HG03108 (cell line): ENCODE data around the gene RGS6.

ENCODE experiments used
- ATAC-seq: cut with Tn5 transposase; IDR thresholded peaks from one replicate; pipeline ENCODE4 v1.9.1; 2021; ENCODE audit warnings: moderate library complexity; ENCODE audit not compliant: unreplicated experiment

Gene RGS6

DNA sequence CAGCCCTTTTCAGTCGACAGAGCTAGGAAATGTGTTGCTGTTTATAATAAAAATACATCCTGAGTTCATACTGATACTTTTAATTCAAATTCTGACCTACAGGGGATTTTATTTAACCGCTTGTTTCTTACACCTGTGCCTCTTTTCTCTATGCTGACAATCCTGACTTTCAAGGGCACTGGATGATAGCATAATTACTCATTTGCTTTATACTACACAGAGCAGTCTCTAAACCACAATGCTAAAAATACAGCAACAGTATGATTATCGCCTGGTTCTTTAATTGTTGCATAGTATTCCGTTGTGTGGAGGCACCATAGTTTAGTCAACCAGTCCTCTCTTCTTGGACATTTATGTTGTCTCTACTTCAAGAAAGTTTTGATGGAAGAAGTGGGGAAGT, 588.8 kb downstream of the RGS6 start:
- ATAC-seq: no peak

DNA sequence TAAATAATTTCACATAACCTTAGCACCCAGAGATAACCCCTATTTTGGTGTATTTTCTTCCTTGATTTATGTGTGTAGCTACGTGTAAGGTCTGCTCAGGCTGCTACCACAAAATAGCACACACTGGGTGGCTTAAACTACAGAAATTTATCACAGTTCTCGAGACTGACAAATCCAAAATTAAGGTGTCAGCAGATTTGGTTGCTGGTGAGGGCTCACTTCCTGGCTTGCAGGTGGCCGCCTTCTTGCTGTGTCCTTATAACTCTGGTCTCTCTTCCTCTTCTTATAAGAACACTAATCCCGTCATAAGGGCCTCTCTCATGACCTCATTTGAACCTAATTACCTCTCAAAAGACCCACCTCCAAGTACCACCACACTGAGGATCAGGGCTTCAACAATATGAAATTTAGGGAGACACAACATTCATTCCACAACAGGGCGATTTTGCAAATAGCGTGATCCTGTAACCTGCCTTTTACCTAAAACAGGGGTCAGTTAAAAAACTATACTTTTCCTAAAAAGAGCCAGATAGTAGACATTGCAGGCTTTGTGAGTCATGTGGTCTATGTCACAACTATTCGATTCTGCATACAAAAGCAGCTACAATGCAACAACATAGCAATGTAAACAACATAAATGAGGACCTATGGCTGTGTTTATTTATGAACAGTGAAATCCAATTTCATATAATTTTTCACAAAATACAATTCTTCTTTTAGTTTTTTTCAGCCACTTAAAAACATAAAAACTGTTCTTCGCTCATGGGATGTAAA, 589.9 kb downstream of the RGS6 start:
- ATAC-seq: no peak

DNA sequence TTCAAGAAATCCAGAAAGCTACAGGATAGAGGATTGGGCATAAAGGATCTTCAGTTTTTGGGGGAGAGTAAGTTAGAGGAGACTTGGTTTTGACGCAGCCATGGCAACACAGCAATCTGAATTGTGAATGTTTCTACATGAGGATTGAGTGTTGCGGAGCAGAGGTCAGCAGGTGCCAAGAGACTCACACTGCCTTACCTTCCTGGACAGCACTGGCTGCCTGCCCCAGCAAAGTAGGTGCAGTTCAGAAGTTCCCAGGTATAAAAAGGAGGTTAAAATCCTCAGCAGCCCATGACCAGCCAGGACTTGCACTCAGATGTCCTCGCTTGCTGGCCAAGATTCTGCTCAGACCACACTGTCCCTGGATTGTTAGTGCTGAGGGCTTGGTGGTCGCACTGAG, 590.6 kb downstream of the RGS6 start:
- no peak for ATAC-seq

DNA sequence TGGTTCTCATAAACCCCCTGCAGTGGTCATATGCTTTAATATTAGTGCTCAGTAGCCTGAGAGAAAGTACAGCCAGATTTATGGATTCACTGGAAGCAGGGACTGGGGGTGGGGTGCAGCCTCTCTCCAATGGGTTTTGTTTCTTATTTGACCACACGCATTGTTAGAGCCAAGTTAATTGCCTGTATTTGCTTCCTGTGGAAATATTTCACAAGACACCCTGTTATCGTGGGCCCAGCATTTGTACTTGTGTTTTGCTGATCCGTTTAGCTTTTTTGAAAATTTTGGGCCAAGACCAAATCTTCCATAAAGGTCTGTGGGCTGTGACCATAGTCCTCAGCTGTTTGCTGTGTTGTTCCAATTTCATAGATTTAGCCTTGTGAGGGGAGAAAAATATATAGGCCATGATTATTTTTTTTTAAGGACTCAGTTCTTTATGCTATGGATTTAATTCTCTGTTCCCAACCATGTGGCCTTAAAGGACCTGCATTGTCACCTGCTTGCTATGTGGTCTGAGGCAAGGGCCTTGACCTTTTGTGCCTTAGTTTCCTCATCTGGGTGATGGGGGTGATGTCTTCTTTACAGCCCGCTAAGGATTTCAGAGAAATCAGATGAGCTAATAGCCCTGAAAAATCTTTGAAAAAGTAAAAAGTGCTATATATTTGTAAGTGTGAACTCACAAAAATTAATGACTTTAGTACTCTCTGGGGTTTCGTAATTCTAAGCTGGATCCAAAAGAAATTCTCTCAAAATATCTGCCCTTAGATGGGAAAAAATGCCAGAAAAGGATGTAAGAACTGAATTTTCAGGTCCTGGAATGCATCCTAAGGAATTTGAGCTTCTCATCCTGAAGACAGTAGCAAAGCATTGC, 591.4 kb downstream of the RGS6 start:
- ATAC-seq: no peak

DNA sequence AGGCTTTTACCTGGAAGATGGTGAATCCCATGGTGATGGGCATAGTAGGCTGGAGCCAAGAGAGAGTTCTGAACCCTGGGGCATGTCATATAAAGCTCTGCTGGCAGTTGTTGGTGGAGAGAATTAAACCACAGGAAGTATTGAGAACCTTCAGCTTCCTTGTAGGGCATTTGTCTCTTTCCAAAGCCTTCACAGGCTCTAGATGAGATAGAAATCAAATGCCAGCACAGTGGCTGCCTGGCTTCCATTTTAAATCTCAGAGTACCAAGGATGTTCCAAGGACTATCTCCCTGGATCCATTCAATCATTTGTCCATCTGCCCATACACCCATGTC, 592.0 kb downstream of the RGS6 start:
- no peak for ATAC-seq

DNA sequence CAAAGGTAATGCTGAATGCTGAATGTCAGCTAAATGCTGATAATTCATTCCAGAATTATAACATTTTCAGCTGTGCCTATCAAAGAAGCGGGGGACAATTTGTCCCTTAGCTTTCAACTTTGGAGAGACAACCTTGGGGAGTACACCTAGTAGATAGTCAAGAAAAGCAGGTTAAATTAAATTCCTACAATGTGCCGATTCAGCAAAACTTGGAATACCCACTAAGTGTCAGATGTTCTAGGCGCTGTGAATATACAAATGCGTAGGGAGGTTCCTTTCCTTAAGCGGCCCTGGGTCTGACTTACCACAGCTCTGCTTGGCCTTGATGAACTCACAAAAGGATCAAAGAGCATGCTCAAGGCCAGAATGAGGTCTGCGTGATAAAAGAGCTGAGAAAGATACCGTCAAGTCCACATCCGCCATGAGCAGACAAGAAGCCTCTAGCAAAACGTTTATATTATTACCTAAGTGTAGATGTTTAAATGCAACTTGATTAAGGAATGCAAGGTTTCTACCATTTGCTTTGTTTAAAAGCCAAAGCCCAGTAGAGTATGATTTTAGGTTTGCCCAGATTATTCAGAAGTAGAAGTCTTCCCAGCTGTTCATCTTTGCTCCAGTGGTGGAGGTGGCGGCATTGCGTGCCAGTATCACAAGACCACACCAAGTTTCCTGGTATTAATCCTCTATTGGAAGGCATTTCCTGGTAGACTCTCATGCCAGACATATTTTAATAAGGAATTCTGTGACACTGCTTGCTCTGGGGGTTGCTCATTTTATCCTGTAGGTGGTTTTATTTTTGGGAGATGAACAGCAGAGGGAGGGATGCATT, 593.1 kb downstream of the RGS6 start:
- no peak for ATAC-seq

DNA sequence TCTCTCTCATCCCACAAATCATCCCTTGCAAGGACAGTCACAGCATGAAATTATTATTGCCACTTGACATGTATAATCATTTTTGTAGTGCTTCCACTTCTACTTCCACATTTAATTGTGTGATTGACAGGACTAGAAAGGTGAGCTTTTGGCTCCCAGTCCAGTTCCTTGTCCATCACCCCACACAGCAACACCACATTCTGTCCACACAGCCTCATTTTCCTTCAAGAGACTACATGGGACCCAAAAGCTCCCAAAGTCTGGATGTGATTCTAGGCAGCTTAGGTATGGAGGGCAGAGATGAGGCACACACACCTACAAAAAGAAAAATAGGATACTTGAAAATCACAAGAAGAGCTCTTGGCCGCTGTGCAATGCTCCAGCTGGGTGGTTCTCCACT, 595.4 kb downstream of the RGS6 start:
- ATAC-seq: no peak

DNA sequence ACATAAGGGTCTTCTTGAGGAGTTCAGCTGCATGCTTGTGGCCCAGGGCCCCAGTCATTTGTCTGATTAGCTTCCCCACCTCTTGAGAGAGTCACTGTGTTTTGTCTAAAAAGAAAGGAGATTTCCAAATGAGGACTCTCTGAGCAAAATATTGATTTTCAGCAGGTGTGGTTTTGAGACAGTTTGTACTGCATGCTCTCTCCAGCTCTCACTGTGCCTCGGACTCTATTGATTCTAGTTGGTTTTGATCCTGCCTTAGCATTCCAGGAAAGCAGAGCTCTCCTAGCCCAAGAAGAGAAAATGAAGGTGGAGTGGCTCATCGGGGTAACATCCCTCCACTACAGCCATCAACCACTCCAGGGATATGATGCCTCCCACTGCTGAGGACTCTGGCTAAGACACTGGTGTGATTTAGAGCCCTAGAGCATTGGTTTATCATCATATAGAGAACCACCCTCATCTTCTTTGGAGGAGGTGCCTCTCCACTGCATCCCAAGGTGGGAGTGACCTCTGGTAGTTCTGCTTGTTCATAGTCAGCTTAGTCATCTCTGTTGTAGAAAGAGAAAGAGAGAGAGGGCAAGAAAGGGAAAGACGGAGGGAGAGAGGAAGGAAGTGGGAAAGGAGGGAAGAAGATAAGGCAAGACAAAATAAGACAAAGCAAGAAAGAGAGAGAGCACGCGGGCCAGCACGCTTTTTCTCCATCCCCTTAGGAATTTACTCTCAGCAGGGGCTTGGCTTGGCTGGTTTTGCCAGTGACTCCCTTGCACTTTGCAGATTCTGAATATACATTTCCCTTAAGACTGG, 596.0 kb downstream of the RGS6 start:
- no peak for ATAC-seq

DNA sequence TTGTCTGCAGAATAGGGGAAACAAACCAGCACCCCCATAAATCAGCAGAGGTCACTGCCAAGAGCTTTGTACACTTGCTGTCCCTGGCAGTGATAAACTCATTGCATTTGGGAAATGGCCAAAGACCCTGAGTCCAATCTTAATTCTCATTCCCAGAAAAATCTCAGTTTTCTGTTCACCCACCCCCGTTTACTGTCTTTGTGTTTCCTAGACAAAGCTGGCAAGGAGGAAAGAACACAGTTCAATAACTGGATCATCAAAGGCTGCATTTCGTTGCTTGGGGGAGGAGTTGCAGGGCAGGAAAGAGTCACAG, 596.6 kb downstream of the RGS6 start:
- ATAC-seq: no peak

DNA sequence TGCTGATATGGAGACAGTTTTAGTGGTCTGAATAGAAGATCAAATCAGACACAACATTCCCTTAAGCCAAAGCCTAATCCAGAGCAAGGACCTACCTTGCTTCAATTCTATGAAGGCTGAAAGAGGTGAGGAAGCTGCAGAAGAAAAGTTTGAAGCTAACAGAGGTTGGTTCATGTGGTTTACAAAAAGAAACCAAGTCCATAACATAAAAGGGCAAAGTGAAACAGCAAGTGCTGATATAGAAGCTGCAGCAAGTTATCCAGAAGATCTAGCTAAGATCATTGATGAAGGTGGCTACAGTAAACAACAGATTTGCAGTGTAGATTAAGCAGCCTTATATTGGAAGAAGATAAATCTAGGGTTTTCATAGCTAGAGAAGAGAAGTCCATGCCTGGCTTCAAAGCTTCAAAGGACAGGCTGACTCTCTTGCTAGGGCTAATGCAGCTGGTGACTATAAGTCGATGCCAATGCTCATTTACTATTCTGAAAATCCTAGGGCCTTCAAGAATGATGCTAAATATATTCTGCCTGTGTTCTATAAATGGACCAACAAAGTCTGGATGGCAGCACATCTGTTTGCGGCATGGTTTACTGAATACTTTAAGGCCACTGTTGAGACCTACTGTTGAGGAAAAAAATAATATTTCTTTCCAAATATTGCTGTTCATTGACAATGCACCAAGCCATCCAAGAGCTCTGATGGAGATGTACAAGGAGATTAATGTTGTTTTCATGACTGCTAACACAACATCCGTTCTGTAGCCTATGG, 600.6 kb downstream of the RGS6 start:
- no peak for ATAC-seq

DNA sequence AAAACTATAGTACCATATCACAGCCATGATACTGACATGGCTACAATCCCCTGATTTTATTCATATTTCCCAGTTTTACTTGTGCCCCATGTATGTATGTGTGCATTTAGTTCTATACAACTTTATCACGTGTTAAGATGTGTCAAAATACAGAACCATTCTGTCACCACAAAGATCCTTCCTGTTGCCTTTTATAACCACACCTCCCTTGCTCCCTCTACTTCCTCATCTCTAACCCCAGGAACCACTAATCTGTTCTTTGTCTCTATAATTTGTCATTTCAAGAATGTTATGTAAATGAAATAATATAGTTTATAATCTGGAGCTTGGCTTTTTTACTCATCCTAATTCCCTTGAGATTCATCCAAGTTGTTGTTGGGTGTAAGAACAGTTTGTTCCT, 603.3 kb downstream of the RGS6 start:
- ATAC-seq: no peak

DNA sequence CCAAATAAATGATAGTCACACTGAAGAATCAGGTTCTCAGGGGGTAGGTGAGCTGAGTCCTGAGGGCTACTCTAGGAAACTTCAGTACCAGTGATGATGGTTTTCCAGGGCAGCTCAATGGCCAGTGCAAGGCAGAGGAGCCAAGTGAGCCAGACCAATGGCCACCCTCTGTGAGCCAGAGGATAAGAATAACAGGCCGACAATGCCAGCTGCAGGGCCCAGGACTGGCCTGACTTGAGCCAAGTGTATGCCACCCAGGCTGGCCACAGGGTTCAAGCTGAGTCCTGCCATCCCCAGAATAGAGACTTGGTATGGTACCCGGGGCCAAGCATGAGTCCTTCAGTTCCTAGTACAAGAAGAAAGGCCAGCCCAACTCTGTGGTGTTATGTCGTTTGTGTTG, 606.2 kb downstream of the RGS6 start:
- no peak for ATAC-seq

DNA sequence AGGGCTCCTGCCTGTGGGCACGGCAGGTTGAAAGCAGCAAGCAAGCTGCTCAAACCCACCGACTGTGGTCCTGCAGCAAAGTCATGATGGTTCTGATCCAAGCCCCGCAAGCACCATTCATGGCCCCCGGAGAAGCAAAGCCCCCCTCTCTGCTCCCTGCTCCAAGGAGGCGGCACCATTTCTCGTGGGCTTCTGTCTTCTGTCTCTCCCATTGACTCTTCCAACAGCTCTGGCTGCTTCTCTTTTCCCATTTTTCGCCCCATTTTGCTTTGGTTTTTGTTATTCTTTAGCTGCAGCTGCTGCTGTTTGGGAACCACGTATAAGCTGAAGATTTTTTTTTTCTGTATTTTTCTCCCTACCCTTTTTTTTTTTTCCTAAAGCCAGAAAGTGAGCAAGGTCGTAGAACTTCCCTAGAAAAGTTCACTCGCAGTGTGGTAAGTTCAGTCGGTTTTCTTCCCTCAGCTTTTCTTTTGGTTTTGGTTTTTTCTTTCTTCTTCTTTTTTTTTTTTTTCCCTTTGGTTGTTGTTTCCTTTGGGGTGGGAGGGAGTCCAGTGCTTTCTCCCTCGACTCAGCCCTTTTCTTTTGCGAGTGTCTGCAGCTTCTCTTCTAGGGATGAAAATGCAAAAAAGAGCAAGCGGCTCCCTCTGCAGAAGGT, 607.6 kb downstream of the RGS6 start:
- no peak for ATAC-seq

DNA sequence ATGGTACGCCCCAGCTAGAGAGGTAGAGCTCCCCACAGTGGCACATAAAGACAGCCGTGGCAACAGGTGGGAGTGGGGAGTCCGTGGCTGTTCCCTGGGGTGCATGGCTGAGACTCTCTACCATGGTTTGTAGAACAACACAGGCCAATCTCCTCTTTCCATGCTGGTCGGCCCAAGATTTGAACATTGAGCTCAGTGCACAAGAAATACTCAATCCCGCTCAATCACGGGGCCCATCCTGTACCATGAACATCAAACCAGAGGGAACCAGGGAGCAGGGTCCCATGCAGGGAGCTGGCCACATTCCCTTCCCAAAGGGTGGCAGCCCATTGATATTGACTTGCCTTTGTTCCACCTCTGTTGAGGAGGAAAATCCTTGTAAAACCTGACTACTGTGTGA, 608.6 kb downstream of the RGS6 start:
- ATAC-seq: no peak

DNA sequence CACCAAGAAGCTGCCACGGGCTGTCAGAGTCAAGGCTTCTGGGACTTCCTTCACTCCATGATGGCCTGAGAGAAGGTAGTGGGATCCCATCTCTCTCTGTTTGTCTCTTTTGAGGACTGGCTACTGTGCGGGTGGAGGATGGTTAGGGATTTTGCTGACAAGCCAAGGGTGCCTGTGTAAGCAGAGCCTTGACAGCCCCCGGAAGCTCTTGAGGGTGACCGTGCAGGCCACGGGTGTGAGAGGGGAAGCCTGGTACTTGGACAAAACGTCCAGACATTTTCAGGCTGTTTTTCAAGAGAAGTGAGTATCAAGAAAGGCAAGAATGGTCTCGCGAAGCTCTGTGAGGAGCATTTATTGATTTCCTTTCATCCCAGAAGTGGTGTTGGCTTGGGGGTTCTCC, 609.3 kb downstream of the RGS6 start:
- no peak for ATAC-seq

DNA sequence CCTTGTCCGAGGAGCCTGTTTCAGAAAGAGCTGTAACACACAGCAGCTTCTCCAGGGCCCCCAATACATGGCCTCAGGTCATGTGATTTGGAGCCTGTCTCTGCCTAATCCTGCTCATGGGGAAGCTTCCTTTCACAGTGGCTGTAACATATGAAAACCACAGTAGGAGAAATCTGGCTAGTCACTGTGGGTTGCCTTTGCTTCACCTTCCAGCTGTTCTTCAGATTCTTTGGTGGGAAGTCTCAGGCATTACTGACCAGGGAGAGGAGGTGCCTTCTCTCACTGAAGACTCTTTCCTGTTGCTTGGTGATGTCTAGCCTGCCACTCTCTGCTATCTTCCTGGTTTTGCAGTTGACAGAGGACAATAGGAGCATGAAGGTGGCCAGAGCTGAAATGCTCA, 611.1 kb downstream of the RGS6 start:
- no peak for ATAC-seq

DNA sequence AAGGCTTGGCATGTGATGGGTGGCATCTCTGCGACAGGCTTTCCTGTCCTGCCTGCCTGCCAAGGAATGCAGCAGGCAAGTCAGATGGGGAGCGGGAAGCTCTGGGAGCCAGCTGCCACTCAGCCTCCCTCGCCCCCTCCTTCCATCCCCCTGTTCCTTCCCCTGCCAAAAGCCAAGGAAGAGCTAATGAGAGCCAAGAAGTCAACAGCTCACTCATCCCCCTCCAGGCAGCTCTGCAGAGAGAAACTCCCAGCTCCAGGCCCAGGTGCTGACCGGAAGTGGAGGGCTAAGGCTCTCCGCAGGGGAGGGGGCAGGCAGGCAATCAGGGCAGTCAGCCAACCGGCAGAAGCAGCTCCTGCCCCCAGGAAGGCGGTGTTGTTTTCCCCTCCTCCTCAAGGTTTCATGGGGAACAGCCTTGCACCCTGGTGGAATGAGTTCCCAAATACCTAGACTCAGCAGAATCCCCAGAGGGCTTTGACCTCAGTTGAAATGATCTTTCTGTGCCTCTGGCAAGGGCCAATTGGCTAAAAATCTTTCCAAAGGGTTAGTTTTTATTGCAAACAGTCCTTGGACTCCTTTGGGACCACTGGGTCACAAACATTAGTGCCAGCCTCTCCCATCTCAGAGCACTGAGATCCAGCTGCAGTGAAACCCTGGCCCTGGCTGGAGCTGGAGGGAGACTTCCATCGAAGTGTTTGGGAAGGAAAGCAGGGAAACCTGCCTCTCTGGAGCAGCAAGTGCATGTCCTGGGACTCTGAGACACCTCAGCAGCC, 612.6 kb downstream of the RGS6 start:
- ATAC-seq: no peak

DNA sequence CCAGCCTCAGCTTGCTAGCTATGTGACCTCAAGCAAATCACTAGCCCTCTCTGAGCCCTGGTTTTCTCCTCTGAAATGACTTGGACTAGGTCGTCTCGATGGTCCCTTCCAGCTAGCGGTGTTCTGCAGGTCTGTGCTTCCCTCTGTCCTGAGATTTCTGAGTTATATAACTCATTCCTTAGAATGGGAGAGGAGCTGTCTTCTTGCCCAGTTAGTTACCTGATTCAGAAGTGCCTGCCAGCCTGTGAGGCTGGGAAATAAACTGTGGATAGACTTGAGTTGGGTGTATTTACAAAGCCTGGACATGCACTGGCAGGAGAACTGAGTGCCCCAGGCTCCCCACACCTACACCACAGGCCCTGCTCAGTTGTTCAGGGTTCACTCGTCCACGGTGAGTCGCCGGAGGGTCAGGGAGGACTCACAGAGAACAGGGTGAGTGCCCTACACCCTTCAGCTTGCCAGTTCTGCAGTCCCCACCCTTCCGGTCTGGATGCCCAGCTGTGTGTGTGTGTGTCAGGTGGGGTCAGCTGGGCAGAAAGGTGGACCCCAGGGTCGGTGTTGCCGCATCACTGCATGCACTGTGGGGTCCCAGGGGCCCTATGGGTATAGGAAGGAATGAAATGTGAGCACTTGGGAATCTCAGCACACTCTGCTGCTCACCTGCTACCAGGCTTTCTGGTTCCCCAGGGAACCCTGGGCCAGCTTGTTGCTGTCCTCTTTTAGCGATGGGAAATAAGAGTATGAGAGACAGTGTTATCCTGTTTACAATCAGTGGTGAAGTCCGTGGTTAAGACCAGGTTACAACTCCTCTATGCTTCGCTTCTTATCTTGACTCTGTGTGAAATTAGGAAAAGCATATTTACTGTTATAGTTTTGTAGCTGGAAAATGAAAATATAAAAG, 613.4 kb downstream of the RGS6 start:
- ATAC-seq: no peak
